AG04450 (cell line): ENCODE measurements around the gene HTT-AS. TPM values are rescaled to one million over a fixed set of nuclear protein-coding genes. Genes with fewer than 3 reads are reported as not detected.
A peak's percentile ranks its signal among the peaks of the same experiment; 100 is the strongest.

ENCODE experiments used
- CTCF ChIA-PET: fragments of 300-600, 350-600 bp; formaldehyde crosslinking; extraction: SDS; loops from one replicate; lab custom pipeline; 2022; ENCODE audit warnings: antibody characterized with exemption, inconsistent platforms; lab: Charles Lee
- POLR2A ChIA-PET: fragments of 350-600 bp; formaldehyde crosslinking; extraction: SDS; loops from one replicate; lab custom pipeline; 2021; ENCODE audit warnings: antibody characterized with exemption, inconsistent platforms; lab: Yijun Ruan, JAX
- DNase-seq: peaks from one replicate; pipeline ENCODE4 v3.0.0-alpha.2; 2011; ENCODE audit warnings: low read depth, low spot score
- H3K27ac ChIP-seq: one replicate; pipeline ENCODE4 v1.5.1; 2012; ENCODE audit warnings: low read depth, low read length, control low read depth
- H3K27me3 ChIP-seq: one replicate; pipeline ENCODE4 v1.6.0; 2012; ENCODE audit warnings: low read length; ENCODE audit not compliant: control insufficient read depth, insufficient read depth
- H3K4me3 ChIP-seq: 2 replicates; pipeline ENCODE4 v1.5.1; 2011; ENCODE audit warnings: mild to moderate bottlenecking, low read depth, low read length, control low read depth
- H3K9me3 ChIP-seq: 2 replicates; pipeline ENCODE4 v1.5.1; 2012; ENCODE audit warnings: low read length; ENCODE audit not compliant: control insufficient read depth, insufficient read depth
- polyA plus RNA-seq: library from polyadenylated mRNA; depleted of rRNA; stranded (reverse); fragments of >200 nt; gene quantifications from 2 replicates; pipeline ENCODE4 v1.2.3, GENCODE V29; 2011
- TF ChIP-seq, protein P1 (sequence below): IDR thresholded peaks from 2 replicates; pipeline ENCODE4 v1.5.1; 2011; ENCODE audit warnings: low read depth, low read length, control low read depth, inconsistent platforms

The HTT-AS gene
- polyA plus RNA-seq, 1 experiment: not detected

DNA sequence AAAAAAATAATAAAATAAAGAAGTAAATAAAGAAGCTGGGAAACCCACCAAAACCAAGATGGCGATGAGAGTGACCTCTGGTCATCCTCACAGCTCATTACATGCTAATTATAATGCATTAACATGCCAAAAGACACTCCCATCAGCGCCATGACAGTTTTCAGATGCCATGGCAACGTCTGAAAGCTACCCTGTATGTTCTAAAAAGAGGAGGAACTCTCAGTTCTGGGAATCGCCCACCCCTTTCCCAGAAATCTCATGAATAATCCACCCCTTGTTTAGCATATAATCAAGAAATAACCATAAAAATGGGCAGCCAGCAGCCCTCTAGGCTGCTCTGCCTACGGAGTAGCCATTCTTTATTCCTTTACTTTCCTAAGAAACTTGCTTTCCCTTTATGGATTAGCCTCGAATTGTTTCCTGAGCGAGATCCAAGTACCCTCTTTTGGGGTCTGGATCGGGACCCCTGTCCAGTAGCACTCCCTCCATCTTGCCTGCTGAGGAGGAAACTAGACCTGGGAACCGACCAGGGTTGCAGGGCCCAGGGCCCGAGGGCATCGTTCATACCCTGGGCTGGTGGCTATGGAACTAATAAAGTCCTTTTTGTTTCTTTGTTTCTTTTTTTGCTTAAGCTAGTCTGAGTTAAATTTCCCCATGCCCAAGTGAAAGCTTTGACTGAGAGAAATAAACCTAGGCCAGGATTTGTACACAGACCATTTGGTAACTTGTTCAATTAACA, 30.9 kb downstream of the HTT-AS start:
- no peak for DNase-seq
- POLR2A ChIA-PET: interaction anchor here (0.7 kb wide), 1 partner anchor 326 kb away, joined by 3 read pairs; no protein-coding TSS in a partner anchor
- no peaks in the 10 kb centered on the region for H3K9me3 ChIP-seq
- TF ChIP-seq, protein P1, sequence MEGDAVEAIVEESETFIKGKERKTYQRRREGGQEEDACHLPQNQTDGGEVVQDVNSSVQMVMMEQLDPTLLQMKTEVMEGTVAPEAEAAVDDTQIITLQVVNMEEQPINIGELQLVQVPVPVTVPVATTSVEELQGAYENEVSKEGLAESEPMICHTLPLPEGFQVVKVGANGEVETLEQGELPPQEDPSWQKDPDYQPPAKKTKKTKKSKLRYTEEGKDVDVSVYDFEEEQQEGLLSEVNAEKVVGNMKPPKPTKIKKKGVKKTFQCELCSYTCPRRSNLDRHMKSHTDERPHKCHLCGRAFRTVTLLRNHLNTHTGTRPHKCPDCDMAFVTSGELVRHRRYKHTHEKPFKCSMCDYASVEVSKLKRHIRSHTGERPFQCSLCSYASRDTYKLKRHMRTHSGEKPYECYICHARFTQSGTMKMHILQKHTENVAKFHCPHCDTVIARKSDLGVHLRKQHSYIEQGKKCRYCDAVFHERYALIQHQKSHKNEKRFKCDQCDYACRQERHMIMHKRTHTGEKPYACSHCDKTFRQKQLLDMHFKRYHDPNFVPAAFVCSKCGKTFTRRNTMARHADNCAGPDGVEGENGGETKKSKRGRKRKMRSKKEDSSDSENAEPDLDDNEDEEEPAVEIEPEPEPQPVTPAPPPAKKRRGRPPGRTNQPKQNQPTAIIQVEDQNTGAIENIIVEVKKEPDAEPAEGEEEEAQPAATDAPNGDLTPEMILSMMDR: no peak
- H3K4me3 ChIP-seq: no peak overlapping the region
- CTCF ChIA-PET: no interaction called here
- H3K27me3 ChIP-seq: peaks cover 10% of the 10 kb centered on the region
- H3K27ac ChIP-seq: no peak overlapping the region

DNA sequence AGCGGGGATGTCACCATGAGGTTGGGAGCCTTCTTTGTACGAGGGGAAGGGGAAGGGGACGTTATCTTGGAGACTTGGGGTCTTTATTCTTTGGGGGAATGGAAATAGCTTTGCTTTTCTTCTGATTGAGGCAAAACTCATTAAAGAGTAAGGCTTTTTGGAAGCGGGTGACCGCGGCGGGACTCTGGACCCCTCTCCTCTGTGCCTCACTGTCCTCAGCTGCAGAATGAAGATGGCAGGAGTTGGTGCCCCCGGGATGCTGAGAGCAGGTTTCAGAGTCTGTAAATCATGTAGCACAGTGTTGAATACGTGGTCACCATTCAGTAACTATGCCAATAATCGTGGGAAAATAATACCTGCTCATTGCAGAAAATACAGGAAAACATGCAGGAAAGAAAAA, 32.1 kb downstream of the HTT-AS start:
- TF ChIP-seq, protein P1: no peak
- Histone ChIP-seq H3K27ac (no peak overlapping the region), H3K27me3 (peaks cover 15% of the 10 kb centered on the region), H3K4me3 (no peak overlapping the region; the same call in 1 of the 2 replicates), H3K9me3 (no peaks in the 10 kb centered on the region)
- DNase-seq: no peak
- ChIA-PET CTCF (no interaction called here), POLR2A (interaction anchor here (0.9 kb wide), 1 partner anchor 79 kb away, joined by 3 read pairs; the partner anchor contains the start of genes GRK4 and NOP14)

DNA sequence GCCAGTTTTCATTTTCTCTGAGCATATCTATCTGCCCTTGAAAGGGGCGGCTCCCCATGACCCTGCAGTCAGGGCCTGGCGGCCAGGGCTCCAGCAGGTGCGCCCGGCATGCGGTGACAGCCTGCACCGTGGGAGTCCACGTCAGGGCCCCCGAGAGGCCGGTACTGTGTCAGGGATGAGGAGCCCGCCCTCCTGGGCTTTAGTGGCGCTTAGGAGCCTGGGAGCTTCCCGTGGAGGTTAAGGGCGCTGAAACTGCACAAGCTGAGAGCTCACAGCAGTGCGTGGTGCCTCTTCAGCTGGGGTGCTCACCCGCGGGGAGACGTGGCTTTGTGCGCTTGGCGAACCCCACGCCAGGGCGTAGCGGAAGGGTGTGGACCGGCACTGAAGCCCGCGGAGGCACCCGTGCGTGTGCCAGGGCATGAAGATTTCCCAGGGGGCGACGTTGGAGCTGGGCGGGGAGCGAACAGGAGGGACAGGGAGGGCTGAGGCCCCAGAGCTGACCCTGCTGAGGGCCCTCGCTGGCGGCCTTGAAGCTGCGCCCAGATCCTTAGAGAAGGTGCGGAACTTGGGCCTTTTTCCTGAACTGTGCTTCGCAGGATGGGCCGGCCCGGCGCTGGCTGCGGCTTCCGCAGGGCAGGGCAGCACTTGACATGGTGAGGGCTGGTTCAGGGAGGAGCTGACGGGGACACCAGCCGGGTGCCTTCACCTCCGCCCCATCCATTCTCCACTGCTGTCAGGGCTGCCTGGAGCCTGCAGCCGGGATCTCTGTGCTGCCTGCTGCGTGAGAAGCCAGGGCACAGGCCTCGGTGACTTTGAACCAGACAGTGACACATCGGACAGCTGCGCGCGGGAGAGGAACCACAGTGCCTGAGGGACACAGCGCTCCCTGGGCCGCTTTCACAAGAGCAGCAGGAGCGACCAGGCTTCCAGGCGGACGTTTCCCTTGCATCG, 32.9 kb downstream of the HTT-AS start:
- TF ChIP-seq, protein P1: no peak
- peak overlapping the region; percentile 38 for H3K4me3 ChIP-seq
- H3K9me3 ChIP-seq: no peaks in the 10 kb centered on the region
- POLR2A ChIA-PET: interaction anchor here (0.9 kb wide), 1 partner anchor 78 kb away, joined by 3 read pairs; the partner anchor contains the start of genes GRK4 and NOP14
- H3K27ac ChIP-seq: no peak overlapping the region
- no peak for DNase-seq
- CTCF ChIA-PET: no interaction called here
- peaks cover 20% of the 10 kb centered on the region for H3K27me3 ChIP-seq

DNA sequence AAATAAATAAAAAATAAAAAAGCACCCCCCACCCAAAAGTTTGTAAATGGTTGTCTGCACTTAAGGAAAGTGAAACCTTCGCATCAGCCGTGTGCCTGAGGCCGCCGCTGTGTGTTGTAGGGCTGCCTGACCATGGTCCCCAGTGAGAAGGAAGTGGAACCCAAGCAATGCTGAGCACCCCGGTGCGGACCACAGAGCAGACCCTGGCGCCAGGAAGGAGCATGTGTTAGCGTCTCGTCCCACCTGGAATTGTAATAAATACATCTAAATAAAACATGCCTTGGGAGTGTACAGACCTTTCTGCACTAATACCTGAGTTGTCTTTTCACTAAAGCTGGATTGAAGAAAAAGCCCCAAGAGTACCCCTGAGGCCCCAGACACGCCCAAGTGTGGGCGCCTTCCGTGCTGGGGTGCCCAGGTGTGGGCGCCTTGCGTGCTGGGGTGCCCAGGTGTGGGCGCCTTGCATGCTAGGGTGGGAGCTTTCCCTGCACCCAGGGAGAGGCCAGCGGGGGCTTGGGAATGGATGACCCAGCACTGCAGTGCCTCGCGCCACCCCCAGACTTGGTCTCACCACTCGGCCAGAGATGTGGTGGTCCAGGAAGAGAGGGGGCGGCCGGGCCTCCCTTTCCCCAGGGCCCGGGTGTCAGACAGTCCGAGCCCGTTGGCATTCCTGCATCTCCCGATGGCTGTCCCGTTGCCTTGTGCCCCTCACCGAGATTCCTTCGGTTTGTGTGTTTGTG, 33.7 kb downstream of the HTT-AS start:
- POLR2A ChIA-PET: no interaction called here
- CTCF ChIA-PET: interaction anchor here (1.0 kb wide), 1 partner anchor 62 kb away, joined by 3 read pairs; no protein-coding TSS in a partner anchor
- Histone ChIP-seq H3K27me3 (peaks cover 21% of the 10 kb centered on the region), H3K9me3 (no peaks in the 10 kb centered on the region), H3K27ac (no peak overlapping the region), H3K4me3 (no peak overlapping the region)
- TF ChIP-seq, protein P1: no peak
- no peak for DNase-seq
